HG02798 (cell line): ENCODE measurements around the gene C14orf93.
A peak's percentile ranks its signal among the peaks of the same experiment; 100 is the strongest.

Source experiments
- ATAC-seq: cut with Tn5 transposase; IDR thresholded peaks from one replicate; pipeline ENCODE4 v1.9.1; 2021; ENCODE audit warnings: mild to moderate bottlenecking; ENCODE audit not compliant: unreplicated experiment, poor library complexity

C14orf93 gene, protein sequence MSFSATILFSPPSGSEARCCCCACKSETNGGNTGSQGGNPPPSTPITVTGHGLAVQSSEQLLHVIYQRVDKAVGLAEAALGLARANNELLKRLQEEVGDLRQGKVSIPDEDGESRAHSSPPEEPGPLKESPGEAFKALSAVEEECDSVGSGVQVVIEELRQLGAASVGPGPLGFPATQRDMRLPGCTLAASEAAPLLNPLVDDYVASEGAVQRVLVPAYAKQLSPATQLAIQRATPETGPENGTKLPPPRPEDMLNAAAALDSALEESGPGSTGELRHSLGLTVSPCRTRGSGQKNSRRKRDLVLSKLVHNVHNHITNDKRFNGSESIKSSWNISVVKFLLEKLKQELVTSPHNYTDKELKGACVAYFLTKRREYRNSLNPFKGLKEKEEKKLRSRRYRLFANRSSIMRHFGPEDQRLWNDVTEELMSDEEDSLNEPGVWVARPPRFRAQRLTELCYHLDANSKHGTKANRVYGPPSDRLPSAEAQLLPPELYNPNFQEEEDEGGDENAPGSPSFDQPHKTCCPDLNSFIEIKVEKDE

DNA sequence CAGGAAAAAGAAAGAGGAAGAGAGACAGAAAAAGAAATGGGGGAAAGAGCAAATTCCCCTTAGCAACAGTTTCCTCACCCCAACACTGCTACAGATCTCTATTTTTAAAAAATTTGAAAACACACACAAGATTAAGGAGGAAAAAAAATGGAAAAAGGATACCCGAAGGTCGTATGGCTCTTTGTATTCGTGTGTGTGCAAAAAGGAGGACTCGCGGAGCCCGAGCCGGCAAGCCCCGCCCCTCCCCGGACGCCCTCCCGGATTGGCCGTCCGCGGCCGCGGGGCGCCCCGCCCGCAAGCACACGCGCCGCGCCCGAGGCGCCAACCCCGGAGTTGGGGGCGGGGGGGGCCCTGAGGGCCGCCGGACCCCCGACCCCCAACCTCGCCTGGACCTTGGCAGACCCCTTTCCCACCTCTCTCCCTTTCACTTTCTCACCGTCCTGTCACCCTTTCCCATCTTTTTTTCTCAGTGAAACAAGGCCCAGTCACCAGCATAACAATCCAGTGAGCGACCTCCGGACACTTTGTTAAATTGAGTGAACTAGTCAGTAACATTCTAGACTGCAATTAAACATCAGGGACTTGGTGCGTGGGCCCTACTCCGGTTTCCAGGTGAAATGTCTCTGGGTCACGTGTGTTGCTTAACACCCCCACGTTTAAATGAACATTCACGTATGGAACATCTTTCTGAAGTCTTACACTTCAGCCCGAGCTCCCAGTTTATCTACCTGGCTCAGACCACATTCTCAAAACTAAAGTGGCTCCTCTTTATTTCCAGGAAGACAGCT, at the start of gene C14orf93:
C14orf93 (minus strand) TSS at position 205 of the 788 bp plus-strand sequence. CDS start 11,120 bp downstream, outside the sequence.
- peak; percentile 52 for ATAC-seq

DNA sequence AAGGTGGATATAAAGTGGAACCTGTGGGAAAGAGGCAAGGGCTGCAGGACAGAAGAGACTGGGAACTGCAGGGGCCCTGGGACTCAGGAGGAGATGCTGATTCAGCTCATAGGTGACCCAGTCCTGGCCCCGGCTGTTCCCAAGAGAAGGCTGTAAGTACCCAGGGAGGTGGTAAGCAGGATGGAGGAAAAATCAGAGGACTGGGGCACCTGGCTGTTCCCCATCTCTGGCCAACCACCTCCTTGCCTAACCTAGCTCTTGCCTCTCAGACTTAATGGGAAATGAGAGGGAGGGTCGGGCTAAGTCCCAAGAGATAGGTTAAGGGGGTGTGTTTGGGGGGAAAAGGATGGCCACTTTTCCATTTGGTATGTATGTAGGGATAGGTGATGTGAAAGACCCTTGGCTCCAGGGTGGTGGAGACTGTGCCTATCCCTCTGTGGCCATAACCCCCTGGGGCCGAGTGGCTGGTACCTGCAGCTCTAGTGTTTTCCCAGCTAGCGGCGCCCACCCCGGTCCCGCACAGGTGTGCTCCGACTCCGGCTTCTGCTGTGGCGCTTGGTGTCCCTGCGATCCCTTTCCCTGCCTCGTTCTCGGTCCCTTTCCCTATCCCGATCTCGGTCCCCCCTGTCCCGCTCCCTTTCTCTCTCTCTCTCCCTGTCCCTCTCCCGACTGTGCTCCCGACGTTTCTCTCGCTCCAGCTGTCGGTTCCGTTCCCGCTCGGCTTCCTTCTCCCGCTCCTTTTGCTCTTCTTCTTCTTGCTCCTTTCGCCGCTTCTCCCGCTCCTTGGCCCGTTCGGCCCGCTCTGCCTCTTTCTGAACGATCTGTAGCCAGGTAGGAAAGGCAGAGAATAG, 48.9 kb upstream of the C14orf93 start:
- no peak for ATAC-seq

DNA sequence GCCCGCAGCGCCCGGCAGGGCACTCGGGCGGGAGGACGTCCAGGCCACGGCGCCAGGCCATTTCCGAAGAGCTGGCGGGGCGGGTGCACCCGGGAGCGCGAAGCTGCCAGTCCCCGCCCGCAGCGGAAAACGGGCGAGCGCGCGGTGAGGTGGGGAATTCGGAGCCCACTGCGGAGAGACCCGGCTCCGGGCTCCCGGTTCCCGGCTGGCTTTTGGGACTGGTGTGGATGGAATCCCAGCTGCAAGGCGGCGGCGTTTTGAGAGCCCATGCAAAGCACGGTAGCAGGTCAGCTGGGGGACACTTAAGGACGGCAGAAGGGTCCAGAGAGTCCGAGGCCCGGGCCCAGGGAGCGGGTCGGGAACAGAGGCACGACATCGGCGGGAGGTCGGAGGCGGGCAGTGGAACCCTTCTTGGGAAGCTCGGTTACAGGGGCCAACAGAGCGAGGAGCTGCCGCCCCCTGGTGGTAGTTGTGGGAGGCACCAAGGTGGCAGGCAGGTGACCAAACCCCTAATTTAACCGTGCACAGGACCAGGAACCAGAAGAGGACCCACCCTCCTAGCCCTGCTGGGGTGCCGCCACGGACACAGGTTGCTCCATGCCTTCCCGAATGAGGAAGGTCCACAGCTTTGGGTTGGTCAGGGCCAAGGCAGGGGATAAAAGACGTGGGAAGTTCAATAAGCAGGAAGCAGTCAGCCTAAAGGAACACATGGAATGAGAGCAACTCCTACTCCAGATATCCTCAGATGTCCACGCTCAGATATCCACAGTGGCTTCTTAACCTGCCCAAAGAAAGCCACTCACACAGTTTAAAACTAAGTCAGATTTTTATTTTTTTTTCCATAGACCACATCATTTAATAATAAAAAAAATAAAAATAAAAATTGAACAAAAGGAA, 48.1 kb upstream of the C14orf93 start:
- ATAC-seq = peak; percentile 63

DNA sequence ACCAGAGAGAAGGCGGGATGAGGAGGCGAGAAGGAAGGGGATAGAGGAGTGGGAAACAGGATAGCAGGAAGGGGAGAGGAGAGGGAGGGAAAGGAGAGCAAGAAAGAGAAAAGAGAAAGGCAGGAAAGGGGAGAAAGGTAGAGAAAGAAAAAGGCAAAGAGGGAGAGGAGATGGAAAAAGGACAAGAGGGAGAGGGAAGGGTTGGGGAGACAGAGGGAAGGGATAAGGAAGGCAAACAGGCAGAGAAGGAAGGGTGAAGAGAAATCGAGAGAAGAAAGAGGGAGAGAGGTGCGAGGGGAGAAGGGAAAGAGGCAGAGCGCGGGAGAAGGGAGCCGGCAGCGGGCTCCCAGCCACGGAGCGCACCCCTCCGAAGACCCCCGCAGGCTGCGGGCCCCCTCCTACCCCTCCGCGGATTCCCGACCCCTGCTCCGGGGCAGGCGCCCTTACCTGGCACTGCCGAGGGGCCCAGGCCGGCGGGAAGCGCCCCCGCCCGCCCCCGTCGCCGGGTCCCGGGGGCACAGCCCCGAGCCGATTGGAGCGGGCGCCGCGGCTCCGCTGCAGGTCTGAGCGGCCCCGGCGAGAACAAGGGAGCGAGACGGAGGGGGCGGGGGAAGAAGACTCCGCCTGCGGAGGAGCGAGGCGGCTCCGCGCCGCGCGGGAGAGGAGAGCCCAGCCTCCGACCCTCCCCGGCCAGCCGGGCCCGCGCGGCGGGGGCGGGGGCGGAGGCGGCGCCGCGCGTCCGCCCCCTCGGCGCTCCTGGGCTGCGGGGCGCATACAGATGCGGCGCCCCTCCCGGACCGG, 47.2 kb upstream of the C14orf93 start, which contains the start of gene CDH24:
CDH24 (minus strand) TSS at position 565 of the 801 bp plus-strand sequence. CDS start 1,787 bp downstream, outside the sequence.
- peak; percentile 56 for ATAC-seq

DNA sequence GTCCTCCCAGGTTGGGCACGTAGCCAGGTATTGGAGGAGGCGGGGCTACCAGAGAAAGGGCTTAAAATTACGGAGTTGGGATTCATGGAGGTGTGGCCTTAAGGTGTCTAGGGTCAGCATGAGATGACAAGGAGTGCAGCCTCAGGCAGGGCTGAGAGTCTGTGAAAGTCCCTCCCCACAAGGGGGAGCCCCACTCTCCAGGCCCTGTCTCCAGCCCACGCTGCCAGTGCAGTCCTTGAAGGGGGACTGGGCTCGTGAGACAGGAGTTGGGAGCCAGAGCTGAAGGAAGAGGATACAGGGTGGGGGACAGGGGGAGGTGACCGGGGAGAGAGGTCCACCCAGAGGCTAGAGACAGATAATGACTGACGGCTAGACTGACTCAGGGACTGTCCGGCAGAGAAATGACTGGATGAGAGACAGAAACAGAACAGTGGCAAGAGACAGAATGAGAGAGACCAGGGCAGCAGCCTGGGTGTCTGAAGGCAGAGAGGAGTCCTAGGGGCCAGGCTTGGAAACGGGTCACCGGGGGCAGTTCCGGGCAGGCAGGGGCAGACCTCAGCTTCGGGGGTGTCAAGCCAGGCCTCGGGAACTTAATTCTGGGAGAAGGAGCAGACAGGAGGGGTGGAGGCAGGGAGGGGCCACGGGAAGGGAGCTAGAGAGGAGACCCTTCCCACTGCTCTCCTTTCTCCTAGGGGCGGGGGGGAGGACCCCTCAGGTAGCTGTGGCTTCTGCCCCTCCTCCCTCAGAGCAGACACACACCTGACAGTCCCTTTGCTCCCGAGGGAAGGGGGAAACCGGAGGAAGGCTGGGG, 46.4 kb upstream of the C14orf93 start:
- ATAC-seq = peak; percentile 63

DNA sequence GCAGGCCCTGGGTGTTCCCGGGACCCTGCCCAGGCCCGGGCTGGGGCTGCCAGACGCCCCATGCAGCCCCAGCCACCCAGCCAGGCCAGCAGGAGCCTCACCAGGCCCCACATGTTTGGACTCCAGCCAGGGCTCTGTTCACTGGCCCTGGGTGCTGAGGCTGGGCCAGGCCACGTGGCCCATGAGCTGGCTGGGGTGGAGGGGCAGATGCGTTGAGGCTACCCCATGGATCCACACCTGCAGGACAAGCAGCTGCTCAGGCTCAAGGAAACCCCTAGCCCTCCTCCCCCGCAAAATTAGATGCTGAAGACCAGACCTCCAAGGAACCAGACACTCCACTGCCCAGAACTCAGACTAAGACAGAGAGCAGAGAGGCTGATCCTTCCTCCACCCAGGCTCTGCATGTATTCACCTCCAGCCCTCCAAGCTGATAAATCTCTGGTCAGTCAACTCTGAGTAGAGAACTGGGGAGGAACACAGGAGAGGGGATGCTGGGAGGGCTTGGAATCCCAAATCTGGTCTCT, 45.7 kb upstream of the C14orf93 start:
- no peak for ATAC-seq

DNA sequence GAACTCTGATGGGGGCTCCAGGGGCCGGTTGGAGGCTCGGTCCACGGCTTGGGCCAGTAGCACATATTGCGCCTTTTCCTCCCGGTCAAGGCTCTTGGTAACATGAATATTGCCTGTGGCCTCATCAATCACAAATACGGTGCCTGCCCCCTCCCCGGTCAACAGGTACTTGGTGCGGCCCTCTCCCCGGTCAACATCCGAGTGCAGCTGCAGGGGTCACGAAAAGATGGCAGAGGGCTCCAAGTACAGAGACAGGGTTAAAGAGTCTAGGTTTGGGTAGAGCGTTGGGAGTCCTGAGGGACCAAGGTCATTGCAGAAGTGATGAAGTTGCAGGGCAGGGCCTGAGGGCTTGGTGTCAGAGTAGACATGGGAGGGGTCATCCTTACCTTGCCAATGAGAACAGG, 45.2 kb upstream of the C14orf93 start:
- ATAC-seq = no peak

DNA sequence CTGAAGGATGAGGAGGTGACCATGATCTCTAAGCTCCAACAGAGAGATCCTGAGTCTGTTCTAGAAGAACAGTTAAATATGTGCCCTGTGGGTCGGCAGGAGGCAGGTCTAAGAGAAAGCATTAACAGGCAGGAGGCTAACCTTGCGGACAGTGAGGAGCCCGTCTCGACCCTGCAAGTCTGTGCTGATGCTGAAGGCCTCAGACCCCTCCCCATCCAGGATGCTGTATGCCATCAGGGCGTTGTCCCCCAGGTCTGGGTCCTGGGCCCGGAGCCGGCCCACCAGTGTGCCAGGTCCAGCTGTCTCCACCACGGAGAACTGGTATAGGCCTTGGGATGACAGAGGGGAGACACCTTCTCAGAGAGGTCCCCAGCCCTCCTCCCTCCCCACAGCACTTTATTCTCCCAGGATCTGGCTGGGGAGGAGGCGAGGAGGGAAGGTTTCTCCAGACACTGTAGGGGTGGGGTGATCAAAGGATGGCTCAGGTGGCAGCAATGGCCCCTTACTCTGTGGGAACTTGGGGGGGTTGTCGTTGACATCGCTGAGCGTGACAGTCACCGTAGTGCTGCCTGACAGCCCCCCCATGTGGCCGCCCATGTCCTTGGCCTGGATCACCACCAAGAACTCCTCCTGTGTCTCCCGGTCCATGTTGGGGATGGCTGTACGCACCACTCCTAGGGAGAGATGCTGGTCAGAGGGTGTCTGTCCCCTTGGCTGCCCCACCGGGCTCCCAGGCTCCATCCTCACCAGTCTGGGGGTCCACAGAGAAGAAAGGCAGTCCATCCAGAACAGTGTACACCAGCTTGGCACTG, 44.3 kb upstream of the C14orf93 start:
- no peak for ATAC-seq

DNA sequence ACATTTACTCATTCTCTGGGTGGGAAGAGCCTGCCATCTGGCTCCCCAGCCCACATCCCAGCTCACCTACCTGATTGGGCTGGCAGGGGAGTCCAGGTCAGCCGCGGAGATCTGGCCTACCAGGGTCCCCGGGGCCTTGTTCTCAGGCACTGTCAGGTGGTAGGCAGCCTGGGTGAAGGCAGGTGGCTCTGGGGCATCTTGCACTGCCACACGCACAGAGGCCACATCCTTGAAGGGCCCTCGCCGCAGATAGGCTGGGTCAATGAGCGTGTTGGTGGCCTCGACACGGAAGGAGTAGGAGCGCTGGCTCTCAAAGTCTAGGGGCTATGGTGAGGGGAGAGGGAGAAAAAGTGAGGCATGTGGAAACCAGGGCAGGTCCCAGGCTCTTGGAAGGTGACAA, 43.5 kb upstream of the C14orf93 start:
- no peak for ATAC-seq

DNA sequence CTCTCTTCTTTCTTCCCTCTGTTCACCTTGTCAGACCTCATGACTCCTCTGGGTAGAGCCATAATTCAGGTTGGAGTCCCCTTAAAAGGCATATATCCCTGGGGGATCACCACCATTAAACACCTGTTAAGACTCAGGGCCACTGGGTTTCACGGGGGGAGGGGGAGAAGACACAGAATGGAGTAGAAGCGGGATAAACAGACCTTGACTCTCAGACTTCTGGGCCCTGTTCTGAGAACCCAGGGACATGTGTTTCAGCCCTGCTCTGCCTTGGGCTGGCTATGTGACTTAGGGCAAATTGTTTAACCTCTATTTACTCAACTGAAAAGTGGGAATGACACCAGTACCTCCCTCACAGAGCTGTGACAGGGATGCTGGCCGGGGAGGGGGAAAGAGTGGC, 42.7 kb upstream of the C14orf93 start:
- ATAC-seq = no peak

DNA sequence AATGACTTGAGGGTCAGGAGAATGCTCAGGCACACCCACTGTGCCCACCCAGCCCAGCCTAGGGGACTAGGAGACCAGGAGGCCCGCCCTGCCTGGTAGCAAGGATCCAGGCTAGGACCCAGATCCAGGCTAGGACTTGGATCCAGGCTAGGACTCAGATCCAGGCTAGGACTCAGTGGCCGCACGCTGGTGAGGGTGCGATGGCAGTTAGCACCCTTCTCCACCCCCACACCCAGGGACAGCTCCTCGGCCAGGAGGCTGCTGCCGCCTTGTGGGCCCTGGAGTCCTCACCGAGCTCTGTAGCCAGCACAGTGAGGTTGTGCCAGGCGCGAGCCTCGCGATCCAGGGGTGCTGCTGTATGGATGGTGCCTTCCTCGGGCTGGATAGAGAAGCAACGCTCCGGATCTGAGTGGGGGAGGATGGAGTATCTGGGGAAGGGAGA, 42.3 kb upstream of the C14orf93 start:
- no peak for ATAC-seq

DNA sequence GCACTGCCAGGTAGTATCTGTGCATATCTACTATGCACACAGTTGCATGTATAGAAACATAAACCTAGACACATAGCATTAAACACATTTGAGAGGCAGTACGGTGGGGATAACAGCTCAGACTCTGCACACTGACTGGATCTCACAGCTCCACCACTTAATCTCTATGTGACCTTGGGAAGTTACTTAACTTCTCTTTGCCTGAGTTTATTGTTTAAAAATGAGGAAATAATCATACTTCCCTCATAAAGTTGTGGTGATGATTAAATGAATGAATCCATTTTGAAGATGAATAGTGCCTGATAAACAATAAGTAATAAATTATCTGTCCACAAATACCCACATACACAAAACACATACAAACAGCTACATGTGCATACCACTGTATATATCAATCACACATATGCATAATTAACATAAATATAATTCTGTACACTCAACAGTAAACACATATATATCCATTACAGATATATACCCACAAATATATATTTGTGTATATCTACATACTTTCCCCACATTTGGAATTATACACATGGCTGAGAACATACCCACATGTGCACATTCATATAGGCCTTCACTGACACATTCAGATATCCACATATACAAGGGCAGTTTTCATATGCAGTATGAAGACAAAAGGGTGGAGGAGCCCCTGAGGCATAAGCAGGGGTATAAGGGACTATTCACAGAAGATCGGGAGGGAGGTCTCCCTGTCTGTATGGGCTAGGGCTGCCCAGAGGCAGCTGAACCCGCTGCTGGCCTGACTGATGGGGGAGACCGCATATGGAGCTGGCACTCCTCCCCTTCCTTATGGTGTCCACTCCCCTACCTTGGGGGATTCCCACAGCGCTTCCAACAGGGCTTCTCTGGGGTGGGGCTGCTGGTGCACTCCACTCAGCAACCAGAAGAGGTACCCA, 41.5 kb upstream of the C14orf93 start:
- ATAC-seq = no peak

DNA sequence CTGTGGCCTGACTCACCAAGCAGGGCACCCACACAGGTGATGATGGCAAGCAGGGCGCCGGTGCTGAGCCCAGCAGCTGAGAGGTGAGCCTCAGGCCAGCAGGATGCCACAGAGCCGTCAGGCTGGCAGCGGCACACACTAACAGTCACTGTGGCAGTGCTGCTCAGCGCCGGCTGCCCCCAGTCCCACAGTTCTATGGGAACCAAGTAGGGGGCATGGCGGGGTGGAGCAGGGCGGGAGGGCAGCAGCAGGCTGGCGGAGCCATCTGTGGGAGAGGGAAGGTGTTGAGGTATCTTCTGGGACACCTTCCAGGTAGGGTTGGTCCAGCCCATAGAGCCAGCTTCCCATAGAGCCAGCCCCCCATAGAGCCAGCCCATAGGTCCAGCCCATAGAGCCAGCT, 39.1 kb upstream of the C14orf93 start:
- ATAC-seq = no peak

DNA sequence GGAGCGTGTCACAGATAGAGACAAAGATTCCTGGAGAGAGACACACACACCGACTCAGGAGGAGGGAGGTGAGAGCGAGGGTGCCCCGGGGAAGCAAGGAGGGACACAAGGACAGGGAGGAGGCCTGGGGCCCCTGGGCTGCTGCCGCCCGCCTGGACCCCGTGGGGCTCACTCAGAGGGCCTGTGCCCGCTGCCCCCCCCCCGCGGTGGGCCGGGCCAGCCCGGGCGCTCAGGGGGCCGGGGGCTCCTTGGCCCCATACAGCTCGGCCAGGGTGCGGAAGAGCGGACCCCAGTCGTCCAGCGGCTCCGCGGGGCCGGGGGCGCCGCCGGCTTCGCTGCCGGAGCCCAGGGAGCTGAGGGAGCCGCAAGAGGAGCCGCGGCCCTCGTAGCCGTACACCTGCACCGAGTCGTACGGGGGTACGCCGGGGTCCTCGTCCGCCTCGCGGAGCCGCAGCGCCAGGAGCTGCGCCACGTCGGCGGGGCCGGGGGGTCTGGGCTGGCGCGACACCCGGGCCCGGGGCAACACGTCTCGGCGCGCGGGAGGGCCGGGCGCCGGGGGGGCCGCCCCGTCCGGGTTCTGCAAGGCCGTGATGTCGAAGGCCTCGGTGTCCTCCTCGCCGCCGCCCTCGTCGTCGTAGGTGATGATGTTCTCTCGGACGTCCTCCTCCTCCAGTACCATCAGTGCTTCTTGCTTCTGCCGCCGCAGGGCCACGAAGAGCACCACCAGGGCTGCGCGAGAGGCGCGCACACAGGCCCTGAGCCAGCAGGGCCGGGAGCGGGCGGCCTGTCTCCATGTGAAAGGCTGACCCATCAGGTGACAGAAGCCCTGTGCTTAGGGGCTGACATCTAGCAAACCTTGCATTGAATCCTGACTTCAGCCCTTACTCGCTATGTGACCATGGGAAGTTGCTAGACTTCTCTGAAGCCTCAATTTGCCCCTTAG, 38.1 kb upstream of the C14orf93 start:
- ATAC-seq = no peak
